Measurements from ENCODE around the gene CAT.
"Not testable (repeated sequence)": the region's sequence is repeated elsewhere in the genome, so short reads cannot be mapped to it uniquely, and the experiment has no call there.

Gene CAT

DNA sequence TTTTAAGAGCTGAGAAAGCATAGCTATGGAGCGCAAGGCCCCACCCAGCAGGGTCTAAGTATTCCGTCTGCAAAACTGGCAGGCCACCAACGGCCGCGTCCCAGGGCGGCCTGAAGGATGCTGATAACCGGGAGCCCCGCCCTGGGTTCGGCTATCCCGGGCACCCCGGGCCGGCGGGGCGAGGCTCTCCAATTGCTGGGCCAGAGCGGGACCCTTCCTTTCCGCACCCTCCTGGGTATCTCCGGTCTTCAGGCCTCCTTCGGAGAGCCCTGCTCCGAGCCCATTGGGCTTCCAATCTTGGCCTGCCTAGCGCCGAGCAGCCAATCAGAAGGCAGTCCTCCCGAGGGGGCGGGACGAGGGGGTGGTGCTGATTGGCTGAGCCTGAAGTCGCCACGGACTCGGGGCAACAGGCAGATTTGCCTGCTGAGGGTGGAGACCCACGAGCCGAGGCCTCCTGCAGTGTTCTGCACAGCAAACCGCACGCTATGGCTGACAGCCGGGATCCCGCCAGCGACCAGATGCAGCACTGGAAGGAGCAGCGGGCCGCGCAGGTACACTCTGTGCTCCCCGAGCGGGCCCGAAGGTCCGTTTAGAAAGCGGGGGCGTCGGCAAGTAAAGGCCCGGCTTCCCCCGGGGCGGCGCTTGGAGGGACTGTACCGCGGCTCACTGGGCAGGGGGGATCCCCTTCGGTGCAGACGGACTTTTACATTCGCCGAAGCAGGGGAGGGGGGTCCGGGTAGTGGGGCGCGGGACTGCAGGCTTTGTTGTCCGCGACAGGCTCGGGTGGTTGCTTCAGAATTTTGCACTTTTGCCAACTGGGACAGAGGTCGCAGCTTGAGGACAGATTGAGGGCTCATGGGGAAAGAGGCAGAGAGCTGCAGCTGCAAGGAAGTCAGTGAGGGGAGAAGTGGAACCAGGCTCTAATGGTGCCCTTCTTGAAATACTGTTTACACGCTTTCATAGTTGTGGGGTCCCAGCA, at the start of gene CAT:
CAT (plus strand) TSS at position 406 of the 979 bp plus-strand sequence; CDS start at position 486, 80 bp downstream.
- DNase-seq = peak; percentile 97

DNA sequence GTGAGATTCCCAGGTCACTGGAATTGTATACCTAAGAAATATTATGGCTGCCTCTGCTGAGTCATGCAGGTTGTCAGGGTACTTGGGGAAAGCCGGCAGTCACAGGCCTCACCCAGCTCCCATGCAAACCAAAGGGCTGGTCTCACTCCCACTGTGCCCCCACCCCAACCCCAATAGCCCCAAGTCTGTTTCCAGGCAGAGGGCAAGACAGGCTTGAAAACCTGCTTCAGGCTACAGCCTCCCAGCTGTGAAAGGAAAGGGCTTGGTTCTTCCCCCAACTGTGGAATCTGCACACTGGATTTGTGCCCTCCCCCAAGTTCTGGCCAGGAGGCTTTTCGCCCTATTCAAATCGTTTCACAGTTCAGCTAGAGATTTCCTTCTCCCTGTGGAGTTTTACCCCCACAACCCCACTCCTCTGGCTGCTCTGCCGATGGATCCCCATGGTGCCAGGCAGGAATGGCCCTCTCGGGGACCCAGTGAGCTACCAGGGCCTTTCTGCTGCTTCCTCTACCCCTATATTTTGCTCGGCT, 43.9 kb upstream of the CAT start:
- DNase-seq = no peak

DNA sequence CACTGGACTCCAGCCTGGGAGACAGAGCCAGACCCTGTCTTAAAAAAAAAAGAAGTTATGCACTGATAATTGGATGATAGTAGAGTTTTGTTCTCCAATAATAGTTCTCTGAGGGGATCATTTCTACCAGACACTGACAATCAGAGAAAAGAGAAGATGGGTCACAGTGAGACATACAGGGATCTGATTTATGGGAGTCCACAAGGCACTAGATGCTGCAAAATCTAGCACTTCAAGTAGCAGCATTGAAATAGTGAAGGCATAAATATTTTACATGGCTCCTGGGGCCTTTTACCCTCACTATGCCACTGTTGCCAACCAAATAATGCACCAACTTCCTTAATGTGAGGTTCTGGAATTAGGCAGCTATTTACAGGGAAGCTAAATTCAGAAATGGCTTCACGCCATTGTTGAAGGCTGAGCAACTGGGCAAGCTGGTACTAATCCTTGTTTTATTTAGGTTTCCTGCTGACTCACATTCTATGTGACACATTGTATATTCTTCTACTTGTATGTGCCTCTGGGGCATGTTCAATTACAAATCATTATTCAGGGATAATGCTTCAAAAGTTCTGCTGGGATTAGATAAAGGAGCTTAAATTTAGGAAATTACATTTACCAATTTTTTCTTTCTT, 42.7 kb upstream of the CAT start:
- no peak for DNase-seq

DNA sequence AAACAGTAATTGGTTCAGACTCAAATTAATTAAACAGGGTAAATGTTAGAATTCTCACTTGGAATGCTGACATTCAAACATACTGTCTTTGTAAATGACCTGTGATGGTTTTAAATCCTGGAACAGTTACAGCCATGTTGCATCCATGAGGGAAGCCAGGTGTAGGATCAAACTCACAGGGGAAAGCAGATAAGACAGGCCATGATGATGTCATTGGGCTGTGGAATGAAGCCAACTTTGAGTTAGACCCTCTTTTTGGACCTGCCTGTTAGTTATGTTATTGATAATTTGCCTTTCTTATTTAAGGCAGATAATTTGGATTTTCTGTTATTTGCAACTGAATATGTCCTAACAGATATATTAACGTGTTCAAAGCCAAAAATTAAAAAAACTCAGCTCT, 41.6 kb upstream of the CAT start:
- DNase-seq = no peak

DNA sequence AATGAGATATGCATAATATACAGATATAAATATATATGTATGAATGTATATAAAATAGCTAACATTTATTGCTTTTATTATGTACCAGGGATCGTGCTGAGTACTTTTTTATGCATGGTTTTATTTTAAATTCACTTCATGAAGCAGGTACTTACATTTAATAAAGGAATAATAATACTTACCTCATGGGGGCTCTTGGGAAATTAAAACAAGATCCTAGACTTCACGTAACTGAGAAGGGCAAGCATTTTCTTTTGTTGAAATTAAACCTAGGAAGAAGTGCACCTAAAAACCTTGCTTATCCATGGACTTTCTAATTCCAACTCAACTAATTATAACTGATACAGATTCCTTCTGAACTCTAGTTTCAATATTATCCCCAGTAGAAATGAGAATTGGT, 40.9 kb upstream of the CAT start:
- no peak for DNase-seq

DNA sequence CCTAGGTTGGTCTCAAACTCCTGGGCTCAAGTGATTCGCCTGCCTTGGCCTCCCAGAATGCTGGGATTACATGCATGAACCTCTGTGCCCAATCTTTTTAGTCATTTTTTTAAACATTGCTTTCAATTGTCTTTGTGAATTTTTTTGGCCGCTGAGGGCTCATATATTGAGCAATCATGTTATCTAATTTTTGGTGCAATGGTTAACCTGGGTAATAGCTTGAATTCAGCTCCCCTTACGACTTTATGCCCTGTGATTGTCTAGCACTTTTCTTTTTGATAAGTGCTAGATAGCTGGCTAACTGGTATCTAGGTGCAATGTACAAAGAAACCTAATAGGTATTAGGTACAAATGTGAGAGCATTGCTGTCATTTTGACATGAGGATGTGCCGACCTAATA, 35.3 kb upstream of the CAT start:
- no peak for DNase-seq

DNA sequence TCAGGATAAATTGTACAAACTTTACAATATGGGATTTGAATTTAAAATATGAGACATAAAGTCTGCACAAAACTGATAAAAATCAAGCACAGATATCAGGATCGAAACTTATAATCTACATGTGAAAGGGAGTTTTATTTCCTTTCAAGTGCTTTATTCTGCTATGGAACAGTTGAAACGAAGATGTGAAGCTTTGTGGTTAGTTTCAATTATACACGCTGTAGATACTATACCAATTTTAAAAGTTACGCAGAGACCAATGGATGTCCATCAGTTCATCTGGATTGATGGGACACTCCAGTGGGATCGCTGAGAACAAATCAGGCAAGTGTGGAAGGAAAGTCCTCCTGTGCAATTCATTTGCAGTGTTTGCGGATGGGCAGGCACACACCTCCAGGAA, 34.5 kb upstream of the CAT start:
- DNase-seq = no peak

DNA sequence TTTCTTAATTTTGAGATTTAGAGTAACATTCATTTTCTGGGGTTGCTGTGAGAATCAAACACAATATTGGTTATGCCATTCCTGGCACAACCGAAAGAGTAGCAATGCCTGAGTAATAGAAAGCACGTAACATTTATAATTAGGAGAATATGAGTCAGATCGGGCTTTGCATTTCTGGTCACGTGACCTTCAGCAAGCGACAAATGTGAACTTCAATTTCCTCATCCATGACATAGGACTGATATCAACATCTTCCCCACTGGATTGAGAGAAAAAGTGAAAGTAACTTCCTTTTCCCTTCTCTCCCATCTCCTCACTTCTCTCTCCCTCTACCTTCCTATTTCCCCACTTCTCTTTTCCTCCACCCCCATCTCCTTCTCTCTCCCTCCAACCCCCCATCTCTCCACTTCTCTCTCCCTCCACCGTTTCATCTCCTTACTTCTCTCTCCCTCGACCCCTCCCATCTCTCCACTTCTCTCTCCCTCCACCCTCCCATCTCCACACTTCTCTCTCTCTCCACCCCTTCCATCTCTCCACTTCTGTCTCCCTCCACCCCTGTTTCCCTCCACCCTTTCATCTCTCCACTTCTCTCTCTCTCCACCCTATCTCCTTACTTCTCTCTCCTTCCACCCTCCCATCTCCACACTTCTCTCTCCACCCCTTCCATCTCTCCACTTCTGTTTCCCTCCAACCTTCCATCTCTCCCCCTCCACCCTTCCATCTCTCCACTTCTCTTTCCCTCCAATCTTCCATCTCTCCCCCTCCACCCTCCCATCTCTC, 33.5 kb upstream of the CAT start:
- DNase-seq = peak in 1 of 2 donors; percentile 40

DNA sequence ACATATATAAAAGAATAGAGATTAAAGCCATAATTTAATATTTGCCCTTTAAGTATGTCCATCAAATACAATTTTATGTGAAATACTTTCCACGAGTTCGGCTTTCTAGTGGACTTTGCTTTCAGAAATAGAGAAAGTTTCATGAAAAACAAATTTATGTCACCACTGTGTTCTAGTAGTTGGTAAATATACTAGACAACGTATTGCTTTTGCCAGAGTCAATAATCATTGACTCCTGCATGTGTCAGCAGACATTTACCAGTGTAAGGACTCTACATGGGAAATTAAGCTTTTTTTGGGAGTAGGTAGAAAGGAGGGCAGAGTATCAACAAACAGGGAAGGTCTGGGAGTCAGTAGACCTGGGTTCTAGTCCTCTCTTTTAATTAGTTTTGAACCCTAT, 32.3 kb upstream of the CAT start:
- no peak for DNase-seq

DNA sequence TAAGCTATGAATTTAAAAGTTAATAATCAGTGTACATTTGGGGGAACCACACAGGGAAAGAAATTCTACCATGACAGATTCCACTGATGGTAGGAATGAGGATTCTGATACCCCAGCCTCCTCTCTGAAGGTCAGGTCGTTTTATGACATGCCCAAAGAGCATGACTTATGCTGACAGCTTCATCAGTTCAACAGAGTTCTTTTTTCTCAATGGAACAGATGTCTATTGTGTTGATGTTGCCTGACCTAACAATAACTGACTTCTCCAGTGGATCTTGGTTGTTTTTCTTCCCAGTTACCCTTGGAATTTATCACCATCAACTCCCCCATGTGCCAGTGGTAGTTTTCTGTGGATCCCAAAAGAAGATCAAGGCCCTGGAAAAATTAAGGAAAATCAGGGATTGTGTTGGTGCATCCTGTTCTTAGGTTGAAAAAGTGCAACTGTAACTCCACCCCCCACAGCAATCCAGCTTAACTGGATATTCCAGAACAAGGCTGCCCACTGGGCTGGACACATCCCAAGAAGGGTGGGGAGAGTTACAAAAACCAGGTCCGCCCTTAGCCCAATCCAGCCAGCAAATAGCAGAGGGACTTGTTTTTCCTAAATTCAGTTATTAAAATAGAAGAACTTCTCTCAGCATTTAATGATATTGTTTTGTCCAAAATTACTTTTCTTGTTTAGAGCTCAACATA, 31.5 kb upstream of the CAT start:
- DNase-seq = no peak

DNA sequence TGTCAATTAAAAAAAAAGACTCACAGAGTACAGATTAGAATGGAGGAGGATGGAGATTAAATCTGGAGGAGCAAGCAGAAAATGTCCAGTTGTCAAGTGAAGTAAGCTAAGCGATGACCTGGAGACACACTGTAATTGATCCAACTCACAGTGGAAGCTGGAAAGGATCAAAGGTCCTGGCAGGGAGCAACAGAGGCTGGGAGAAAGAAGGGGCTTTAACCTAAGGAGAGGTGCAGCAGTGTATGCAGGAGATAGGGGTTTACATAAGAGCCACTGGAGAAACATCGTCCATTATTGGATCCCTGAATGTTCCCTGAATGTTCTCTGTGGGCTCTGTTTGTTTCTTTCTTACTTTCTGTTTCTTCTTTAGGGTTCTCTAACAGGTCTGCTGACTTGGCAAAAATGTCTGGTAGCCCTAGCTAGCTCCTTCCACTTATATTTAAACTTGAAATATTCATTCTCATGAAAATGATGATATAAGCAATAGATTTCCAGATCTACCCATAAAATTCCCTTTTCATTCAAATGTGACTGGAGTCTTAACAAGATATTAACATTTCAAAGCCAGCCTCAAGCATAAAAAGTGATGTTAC, 30.1 kb upstream of the CAT start:
- no peak for DNase-seq

DNA sequence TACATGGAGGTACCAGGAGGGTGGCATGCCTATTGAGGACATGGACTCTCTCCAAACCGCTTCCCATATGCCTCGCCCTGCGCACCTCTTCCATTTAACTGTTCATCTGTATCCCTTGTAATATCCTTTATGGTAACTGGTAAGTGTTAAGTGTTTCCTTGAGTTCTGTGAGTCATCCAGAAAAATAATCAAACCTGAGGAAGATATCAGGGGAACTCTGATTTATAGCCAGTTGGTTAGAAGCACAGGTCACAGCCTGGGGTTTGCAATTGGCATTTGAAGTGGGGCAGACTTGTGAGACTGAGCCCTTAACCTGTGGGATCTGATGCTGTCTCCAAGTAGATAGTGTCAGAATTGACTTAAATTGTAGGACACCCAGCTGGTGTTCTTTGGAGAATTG, 27.6 kb upstream of the CAT start:
- no peak for DNase-seq

DNA sequence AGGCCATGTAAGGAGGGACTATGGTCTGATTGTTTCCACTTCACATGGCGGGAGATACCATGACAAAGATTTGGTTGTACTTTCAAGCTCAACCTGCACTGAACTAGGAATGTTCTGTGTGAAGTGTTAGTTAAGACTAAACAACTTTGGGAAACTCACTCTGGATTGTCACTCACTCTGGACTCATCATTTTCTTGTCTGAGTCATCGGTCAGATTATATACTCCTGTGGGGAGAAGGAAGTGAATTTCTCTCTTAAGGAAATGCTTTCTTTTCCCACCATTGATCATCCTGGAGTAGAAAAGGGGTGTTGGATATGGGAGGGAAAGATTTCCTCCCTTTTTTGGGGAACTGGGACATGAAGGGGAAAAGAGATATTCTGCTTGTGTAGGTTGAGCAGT, 26.9 kb upstream of the CAT start:
- DNase-seq = no peak

DNA sequence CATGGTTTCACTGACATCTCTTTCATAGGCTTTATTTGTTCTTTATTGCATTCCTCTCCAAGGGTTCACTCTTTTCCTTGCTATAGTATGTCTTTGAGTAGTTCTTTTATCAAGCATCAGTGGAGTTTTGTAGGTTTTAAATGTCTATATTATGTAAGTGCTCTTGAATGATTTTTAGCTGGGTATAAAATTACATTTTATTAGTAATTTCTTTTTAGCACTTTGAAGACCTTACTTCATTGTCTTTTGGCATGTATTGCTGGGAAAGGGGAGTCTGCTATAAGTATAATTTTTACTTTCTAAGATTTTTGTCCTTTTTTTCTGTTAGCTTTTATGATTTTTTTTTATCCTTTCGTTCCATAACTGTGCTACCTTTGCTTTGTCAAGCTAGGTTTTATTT, 25.5 kb upstream of the CAT start:
- DNase-seq = no peak

DNA sequence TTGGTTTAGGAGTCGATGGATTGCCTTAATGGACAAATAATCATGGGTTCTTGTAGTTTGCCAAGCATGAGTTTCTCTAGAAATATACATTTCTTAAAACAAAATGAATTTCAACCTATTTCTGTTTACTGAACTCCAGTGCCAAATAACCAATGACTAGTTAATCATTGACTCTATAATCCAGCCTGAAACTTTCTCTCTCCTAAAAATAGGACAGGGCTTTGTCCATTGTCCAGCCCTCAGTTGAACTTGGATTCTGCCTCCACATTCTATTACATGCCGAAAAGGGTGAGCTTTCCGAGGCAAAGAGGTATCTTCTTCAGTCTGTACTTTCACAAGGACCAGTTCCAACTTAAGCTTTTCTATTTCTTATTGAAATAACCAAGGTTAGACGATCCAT, 23.2 kb upstream of the CAT start:
- no peak for DNase-seq

DNA sequence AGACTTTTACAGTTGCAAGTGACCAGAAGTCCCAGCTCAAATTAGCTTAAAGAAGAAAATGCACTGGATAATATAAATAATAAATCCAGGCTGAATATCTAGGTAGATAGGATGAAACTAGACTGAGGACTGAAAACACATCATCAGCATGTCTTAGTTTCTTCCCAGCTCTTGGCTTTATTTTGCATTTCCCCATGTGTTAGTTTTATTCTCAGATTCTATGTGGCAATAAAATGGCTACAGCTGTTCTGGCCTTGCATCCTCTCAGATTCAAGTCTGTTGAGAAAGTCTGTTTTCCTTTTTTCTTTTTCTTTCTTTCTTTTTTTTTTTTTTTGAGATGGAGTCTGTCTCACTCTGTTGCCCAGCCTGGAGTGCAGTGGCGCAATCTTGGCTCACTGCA, 22.6 kb upstream of the CAT start:
- no peak for DNase-seq

DNA sequence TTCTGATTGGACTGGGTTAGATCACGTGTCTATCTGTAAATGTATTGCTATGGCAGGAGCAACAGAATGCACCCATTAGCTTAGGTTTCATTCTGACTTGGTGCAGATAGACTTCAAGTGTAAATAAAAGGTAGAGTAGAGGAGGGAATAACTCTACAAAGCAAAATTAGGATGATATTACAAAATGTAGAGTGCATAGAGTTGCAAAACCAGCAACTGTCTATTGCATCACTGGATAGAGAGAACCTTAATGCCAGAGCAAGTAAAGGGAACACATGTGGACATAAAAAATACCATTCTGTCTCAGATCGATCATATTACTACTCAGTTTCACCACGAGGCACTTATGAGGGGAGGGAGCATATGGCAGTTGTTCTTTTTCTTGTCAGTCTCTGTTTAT, 22.0 kb upstream of the CAT start:
- no peak for DNase-seq

DNA sequence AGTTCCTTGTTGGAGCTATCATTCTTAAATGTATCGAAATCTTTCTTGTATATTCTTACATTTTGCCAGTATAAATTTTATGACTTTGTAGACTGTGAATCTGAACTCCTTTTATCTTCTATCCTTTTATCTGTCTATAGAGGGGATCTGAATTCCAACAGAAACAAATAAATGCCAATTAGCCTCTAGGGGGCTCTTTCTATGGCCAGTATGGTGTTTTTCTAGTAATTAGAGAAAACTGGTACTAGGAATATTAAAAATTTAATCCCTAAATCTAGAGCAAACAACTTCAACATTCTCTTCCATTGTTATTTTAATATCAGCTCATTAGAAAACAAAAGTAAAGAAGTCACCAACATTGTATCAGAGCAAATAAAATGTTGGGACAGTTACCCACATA, 21.5 kb upstream of the CAT start:
- no peak for DNase-seq

DNA sequence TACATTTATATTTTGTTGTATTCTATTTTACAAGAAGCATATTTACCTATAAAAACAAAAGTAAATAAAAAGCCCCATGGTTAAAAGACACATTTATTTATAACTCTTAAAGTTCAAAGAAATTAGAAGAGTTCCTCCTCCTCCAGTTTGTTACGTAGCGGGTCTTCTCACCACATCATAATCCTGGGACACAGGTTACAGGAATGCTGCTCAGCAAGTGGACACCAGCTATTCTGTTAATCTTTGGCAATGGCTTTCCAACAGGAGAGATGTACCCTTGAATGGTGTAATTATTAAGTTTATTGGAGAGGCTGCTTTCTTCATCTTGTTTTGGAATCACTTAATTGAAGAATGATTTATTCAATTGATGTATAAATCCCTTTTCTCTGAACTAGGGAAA, 19.6 kb upstream of the CAT start:
- no peak for DNase-seq

DNA sequence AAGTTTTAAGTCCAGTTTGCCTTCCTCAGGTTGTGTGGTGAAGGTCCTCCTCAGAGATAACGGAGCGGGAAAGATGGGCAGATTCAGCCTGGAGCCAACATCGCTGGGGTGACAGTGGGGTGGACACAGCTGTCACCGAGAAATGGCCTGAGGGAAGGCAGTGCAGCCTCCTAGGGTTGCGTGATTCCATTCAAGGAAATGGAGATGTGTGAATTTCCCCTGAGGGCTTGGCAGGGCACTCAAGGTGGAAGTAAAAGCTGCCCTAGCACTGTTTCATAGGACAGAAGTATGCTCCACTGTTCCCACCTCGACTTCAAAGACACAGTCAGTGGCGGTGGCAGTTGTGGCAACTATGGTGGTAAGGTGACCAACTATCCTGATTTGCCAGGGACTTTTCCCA, 15.4 kb upstream of the CAT start:
- no peak for DNase-seq

DNA sequence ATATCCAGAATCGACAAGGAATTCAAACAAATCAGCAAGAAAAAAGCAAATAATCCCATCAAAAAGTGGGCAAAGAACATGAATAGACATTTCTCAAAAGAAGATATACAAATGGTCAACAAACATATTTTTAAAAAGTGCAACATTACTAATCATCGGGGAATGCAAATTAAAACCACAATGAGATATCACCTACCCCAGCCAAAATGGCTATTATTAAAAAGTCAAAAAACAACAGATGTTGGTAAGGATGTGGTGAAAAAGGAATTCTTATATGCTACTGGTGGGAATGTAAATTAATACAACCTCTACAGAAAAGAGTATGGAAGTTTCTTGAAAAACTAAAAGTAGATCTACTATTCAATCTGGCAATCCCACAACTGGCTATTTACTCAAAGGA, 13.9 kb upstream of the CAT start:
- DNase-seq = not testable (repeated sequence)

DNA sequence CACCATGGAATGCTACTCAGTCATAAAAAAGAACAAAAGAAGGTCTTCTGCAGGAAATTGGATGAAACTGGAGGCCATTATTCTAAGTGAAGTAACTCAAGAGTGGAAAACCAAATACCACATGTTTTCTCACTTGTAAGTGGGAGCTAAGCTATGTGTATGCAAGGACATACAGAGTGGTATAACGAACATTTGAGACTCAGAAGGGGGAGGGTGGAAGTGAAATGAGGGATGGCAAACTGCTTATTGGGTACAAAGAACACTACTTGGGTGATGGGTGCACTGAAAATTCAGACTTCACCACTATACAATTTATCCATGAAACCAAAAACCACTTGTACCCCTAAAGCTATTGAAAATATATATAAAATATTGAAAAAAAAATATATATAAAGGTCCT, 13.4 kb upstream of the CAT start:
- no peak for DNase-seq
